HepG2 (cell line): ENCODE measurements around the gene PTK7. TPM values are rescaled to one million over a fixed set of nuclear protein-coding genes. Genes with fewer than 3 reads are reported as not detected.

Source experiments
- AGO2 ChIP-seq: fragments of 200-400 bp; formaldehyde crosslinking; optimal IDR thresholded peaks from 2 replicates; pipeline ENCODE3; 2017; ENCODE audit warnings: mild to moderate bottlenecking, low read depth, low read length, moderate library complexity
- ASH2L ChIP-seq: fragments of 300-600, 200-600 bp; sonication (generic); IDR thresholded peaks from 2 replicates; pipeline ENCODE4 v1.7.0; 2017; ENCODE audit warnings: low read depth, mild to moderate bottlenecking, moderate library complexity, mixed read lengths, low read length; ENCODE audit not compliant: insufficient read length
- E2F5 ChIP-seq: sonication (generic); formaldehyde crosslinking; conservative IDR thresholded peaks from 2 replicates; pipeline ENCODE4 v1.4.0; 2020; ENCODE audit warnings: missing genetic modification reagents
- FOSL1 ChIP-seq: sonication (generic); formaldehyde crosslinking; IDR thresholded peaks from 2 replicates; pipeline ENCODE4 v1.9.0; 2021; ENCODE audit warnings: missing genetic modification reagents, borderline replicate concordance
- GMEB2 ChIP-seq: IDR thresholded peaks from 2 replicates; pipeline ENCODE4 v1.6.1; 2016; ENCODE audit warnings: missing biosample characterization, missing genetic modification reagents, low read depth
- HDAC1 ChIP-seq: sonication (generic); formaldehyde crosslinking; IDR thresholded peaks from 2 replicates; pipeline ENCODE4 v1.5.1; 2020; ENCODE audit warnings: mild to moderate bottlenecking, missing genetic modification reagents
- IKZF5 ChIP-seq: IDR thresholded peaks from 2 replicates; pipeline ENCODE4 v1.6.1; 2018; ENCODE audit warnings: missing genetic modification reagents, mild to moderate bottlenecking, missing compliant biosample characterization
- MTERF4 ChIP-seq: sonication (generic); formaldehyde crosslinking; IDR thresholded peaks from 2 replicates; pipeline ENCODE4 v1.8.0; 2023; ENCODE audit warnings: mild to moderate bottlenecking, missing genetic modification reagents
- MXI1 ChIP-seq: IDR thresholded peaks from 3 replicates; pipeline ENCODE4 v1.6.1; 2012; ENCODE audit warnings: low read depth, low read length, inconsistent platforms, borderline replicate concordance
- RBM39 ChIP-seq: fragments of 200-400 bp; formaldehyde crosslinking; IDR thresholded peaks from one replicate; pipeline ENCODE4 v1.6.1; 2018; ENCODE audit warnings: antibody characterized with exemption, mild to moderate bottlenecking, low read depth, low read length; ENCODE audit not compliant: poor library complexity, severe bottlenecking
- SAFB2 ChIP-seq: sonication (generic); formaldehyde crosslinking; IDR thresholded peaks from 2 replicates; pipeline ENCODE4 v1.5.1; 2020; ENCODE audit warnings: missing genetic modification reagents, low read depth, mild to moderate bottlenecking, borderline replicate concordance
- SOX13 ChIP-seq, 3 experiments: fragments of 450-650 bp in 1 of 3; sonication (generic) in 1 of 3; formaldehyde crosslinking in 1 of 3; IDR thresholded peaks in 2 of 3; conservative IDR thresholded peaks in 1 of 3; 2 replicates each; pipeline versions ENCODE4 v1.5.0 to v1.6.1; 2016 to 2020; ENCODE audit warnings: antibody characterized with exemption in 1 of 3, mild to moderate bottlenecking in 1 of 3, missing compliant biosample characterization in 1 of 3, missing genetic modification reagents in 1 of 3, moderate library complexity in 1 of 3
- SP5 ChIP-seq: IDR thresholded peaks from 2 replicates; pipeline ENCODE4 v1.6.1; 2016; ENCODE audit warnings: low read depth, borderline replicate concordance
- SRSF1 ChIP-seq: fragments of 200-400 bp; formaldehyde crosslinking; optimal IDR thresholded peaks from 2 replicates; pipeline ENCODE3; 2017; ENCODE audit warnings: mild to moderate bottlenecking, low read depth, low read length, moderate library complexity
- U2AF1 ChIP-seq: fragments of 200-400 bp; formaldehyde crosslinking; optimal IDR thresholded peaks from 2 replicates; pipeline ENCODE3; 2017; ENCODE audit warnings: mild to moderate bottlenecking, low read depth, low read length
- ZBTB38 ChIP-seq: sonication (generic); formaldehyde crosslinking; IDR thresholded peaks from 2 replicates; pipeline ENCODE4 v1.5.1; 2020; ENCODE audit warnings: mild to moderate bottlenecking, missing genetic modification reagents
- ZBTB42 ChIP-seq: sonication (generic); formaldehyde crosslinking; IDR thresholded peaks from 2 replicates; pipeline ENCODE4 v1.5.0; 2020; ENCODE audit warnings: mild to moderate bottlenecking, missing genetic modification reagents
- ZFP62 ChIP-seq: sonication (generic); formaldehyde crosslinking; IDR thresholded peaks from 2 replicates; pipeline ENCODE4 v1.4.0; 2020; ENCODE audit warnings: missing genetic modification reagents
- ZNF138 ChIP-seq: sonication (generic); formaldehyde crosslinking; IDR thresholded peaks from 2 replicates; pipeline ENCODE4 v1.5.0; 2020; ENCODE audit warnings: mild to moderate bottlenecking, low read depth, missing genetic modification reagents
- ZNF3 ChIP-seq: IDR thresholded peaks from 2 replicates; pipeline ENCODE4 v1.7.0; 2017; ENCODE audit warnings: inconsistent platforms
- ZNF335 ChIP-seq: sonication (generic); formaldehyde crosslinking; IDR thresholded peaks from 2 replicates; pipeline ENCODE4 v1.4.0; 2020; ENCODE audit warnings: missing genetic modification reagents
- ZNF552 ChIP-seq: sonication (generic); formaldehyde crosslinking; IDR thresholded peaks from 2 replicates; pipeline ENCODE4 v1.9.0; 2022; ENCODE audit warnings: missing genetic modification reagents, mild to moderate bottlenecking, borderline replicate concordance
- ZNF580 ChIP-seq: IDR thresholded peaks from 2 replicates; pipeline ENCODE4 v1.6.1; 2016; ENCODE audit warnings: low read depth, borderline replicate concordance
- ZNF616 ChIP-seq: sonication (generic); formaldehyde crosslinking; IDR thresholded peaks from 2 replicates; pipeline ENCODE4 v1.5.0; 2020; ENCODE audit warnings: low read depth, mild to moderate bottlenecking, missing genetic modification reagents
- polyA plus RNA-seq, 8 experiments: library from polyadenylated mRNA; depleted of rRNA in 3 of 8; stranded (reverse) in 7 of 8; unstranded in 1 of 8; fragments of >200 nt; fragmentation: Illumina TruSeq in 4 of 8; extraction: Trizol in 4 of 8; gene quantifications; 2 replicates each; pipeline versions ENCODE4 v1.2.1 to v1.2.3, GENCODE V29; 2011 to 2016; ENCODE audit warnings: low read depth in 4 of 8, missing spikeins in 1 of 8, mixed read lengths in 1 of 8; ENCODE audit not compliant: insufficient read depth in 1 of 8
- total RNA-seq, 5 experiments: library from RNA; depleted of rRNA; stranded (reverse); fragments of >200 nt; fragmentation: Illumina TruSeq; extraction: Trizol; gene quantifications; 2 replicates each; pipeline ENCODE4 v1.2.3, GENCODE V29; 2016; ENCODE audit warnings: low read depth in 1 of 5

Gene PTK7
- total and polyA plus RNA-seq, 2 of the 13 experiments (the other 11 are each of a cell fraction or from before 2014, with no cell fraction given): 98.5 to 99.8 TPM

GRCh38 chr6:43174263-43175112 lies 98.4 kb downstream of the PTK7 start (continued):
- no peak for TF ChIP-seq SOX13 (IDR thresholded peaks at IDR 0.05)
- peak in 1 of 2 experiments; percentile 12; a peak in 1 of 4 replicates for TF ChIP-seq SOX13 (CRISPR knock-in tag; conservative IDR thresholded peaks at IDR 0.05 in 1 of 2, IDR thresholded peaks at IDR 0.05 in 1 of 2)
- peak; percentile 43 for TF ChIP-seq RBM39
- TF ChIP-seq SP5 (CRISPR knock-in tag): peak; percentile 65
- peak; percentile 85 for TF ChIP-seq HDAC1
- TF ChIP-seq ZNF335 (CRISPR knock-in tag): no peak; the same call in 1 of the 2 replicates
- TF ChIP-seq GMEB2 (CRISPR knock-in tag): peak; percentile 39; the same call in 1 of the 2 replicates
- TF ChIP-seq MXI1: peak; percentile 95; the same call in 2 of the 3 replicates
- TF ChIP-seq ZFP62 (CRISPR knock-in tag): no peak
- no peak for TF ChIP-seq MTERF4 (CRISPR knock-in tag)
- TF ChIP-seq IKZF5 (CRISPR knock-in tag): peak; percentile 46; the same call in 1 of the 2 replicates
- no peak for TF ChIP-seq ZNF552
- TF ChIP-seq SRSF1: peak; percentile 91
- TF ChIP-seq ASH2L: peak; percentile 89
- TF ChIP-seq ZBTB38: peak; percentile 52; the same call in 1 of the 2 replicates
- no peak for TF ChIP-seq ZNF3 (CRISPR knock-in tag)
- peak; percentile 73; the same call in 1 of the 2 replicates for TF ChIP-seq E2F5 (CRISPR knock-in tag)
- TF ChIP-seq AGO2: peak; percentile 81
- no peak for TF ChIP-seq SAFB2 (CRISPR knock-in tag)
- peak; percentile 58; the same call in 1 of the 2 replicates for TF ChIP-seq ZNF616
- TF ChIP-seq ZBTB42 (CRISPR knock-in tag): 0 out of 2 replicates have a peak, but pooled peaks have one; percentile 53
- TF ChIP-seq ZNF138 (CRISPR knock-in tag): no peak
- TF ChIP-seq FOSL1 (CRISPR knock-in tag): no peak
- TF ChIP-seq U2AF1: peak; percentile 54
- TF ChIP-seq ZNF580 (CRISPR knock-in tag): peak; percentile 43; the same call in 1 of the 2 replicates
